Measurements from ENCODE around the gene VKORC1L1.
"Not testable (repeated sequence)": the region's sequence is repeated elsewhere in the genome, so short reads cannot be mapped to it uniquely, and the experiment has no call there.

GRCh38 chr7:65836684-65837083, 36.2 kb upstream of the VKORC1L1 start:
- not testable (repeated sequence) for TF ChIP-seq HDGF (IDR thresholded peaks at IDR 0.05; ENCODE audit: borderline replicate concordance); CTBP1 (IDR thresholded peaks at IDR 0.05; ENCODE audit: borderline replicate concordance); FOXM1 (IDR thresholded peaks at IDR 0.05; ENCODE audit: borderline replicate concordance); LEF1 (IDR thresholded peaks at IDR 0.05; ENCODE audit: borderline replicate concordance); FOXA1 (IDR thresholded peaks at IDR 0.05); L3MBTL2 (conservative IDR thresholded peaks at IDR 0.05); ZNF384 (IDR thresholded peaks at IDR 0.05); BHLHE40 (IDR thresholded peaks at IDR 0.05; ENCODE audit: borderline replicate concordance); ELF4 (IDR thresholded peaks at IDR 0.05); SP1 (IDR thresholded peaks at IDR 0.05); ARNT (IDR thresholded peaks at IDR 0.05)

Measured in HEK293T (cell line).